Adrenal gland (tissue), 12 donors: ENCODE data around the gene PIGS. TPM values are rescaled to one million over a fixed set of nuclear protein-coding genes. Genes with fewer than 3 reads are reported as not detected.

ENCODE experiments used
- DNase-seq, 7 donors: peaks; one replicate each; pipeline ENCODE4 v3.0.0-alpha.2; 2019 to 2020
- H3K27ac ChIP-seq, 5 donors: fragments of 200-600 bp; sonication (generic) in 4 of 5; 1 replicate in 3 of 5; 2 replicates in 2 of 5; pipeline versions ENCODE4 v1.5.1 to v1.8.0; 2016 to 2020; ENCODE audit warnings: mild to moderate bottlenecking in 1 of 5
- H3K27me3 ChIP-seq: fragments of 200-600 bp; 2 replicates; pipeline ENCODE4 v1.8.0; 2021
- H3K36me3 ChIP-seq, 2 donors: fragments of 200-600 bp; replicated peaks in 1 of 2; 1 replicate in 1 of 2; 2 replicates in 1 of 2; pipeline versions ENCODE4 v1.5.1 to v1.8.0; 2018 to 2022
- H3K4me1 ChIP-seq, 2 donors: fragments of 200-600 bp; replicated peaks in 1 of 2; 1 replicate in 1 of 2; 2 replicates in 1 of 2; pipeline versions ENCODE4 v1.5.1 to v1.8.0; 2018 to 2021
- H3K4me3 ChIP-seq, 4 donors: fragments of 200-600 bp; sonication (generic) in 3 of 4; one replicate each; pipeline ENCODE4 v1.5.1; 2016 to 2018
- H3K9me3 ChIP-seq, 3 donors: fragments of 200-600 bp; sonication (generic) in 1 of 3; replicated peaks in 1 of 3; 1 replicate in 2 of 3; 2 replicates in 1 of 3; pipeline versions ENCODE4 v1.5.1 to v1.8.0; 2016 to 2021
- POLR2A ChIP-seq, 2 donors: fragments of 450-650 bp; IDR thresholded peaks; one replicate each; pipeline ENCODE4 v1.6.1; 2017; ENCODE audit warnings: antibody characterized with exemption in 2 of 2, mild to moderate bottlenecking in 2 of 2, moderate library complexity in 1 of 2
- WGBS, 4 donors: extraction: QIAGEN DNeasy Blood & Tissue Kit in 2 of 4; methylation state at CpG; one replicate each; pipeline versions ENCODE4 v1.1.5 to v1.1.7; 2013 to 2017; 5-methylcytosine and 5-hydroxymethylcytosine counted together
- intact Hi-C, 2 donors: fragments of 100-400 bp; cut with DNase I; formaldehyde crosslinking; loops; one replicate each; pipeline versions ENCODE4 v1.14.1 to v1.15.0; 2022 to 2023
- polyA plus RNA-seq, 3 donors: library from polyadenylated mRNA; stranded (reverse); fragments of 200-250 nt in 2 of 3; fragments of 350-450 nt in 1 of 3; fragmentation: Illumina TruSeq in 1 of 3; extraction: RNeasy Lipid Tissue Mini Kit (QIAGEN cat#74804) in 1 of 3; gene quantifications; one replicate each; pipeline ENCODE4 v1.2.3, GENCODE V29; 2013 to 2014
- total RNA-seq, 9 donors: library from RNA; depleted of rRNA in 4 of 9; stranded (reverse); fragments of >200 nt in 4 of 9; fragments of 120-200 nt in 1 of 9; fragmentation: NEBNext Ultra II Directional in 1 of 9; extraction: Animal tissue kit (Norgen Biotek cat#: 25700) in 1 of 9; gene quantifications; one replicate each; pipeline versions ENCODE4 v1.1.0 to v1.2.4, GENCODE V29; 2013 to 2023
- TF ChIP-seq, protein P1 (sequence below), 6 experiments: fragments of 450-650 bp in 4 of 6; fragments of 200-600 bp in 2 of 6; sonication (generic) in 1 of 6; IDR thresholded peaks; 1 replicate in 5 of 6; 2 replicates in 1 of 6; pipeline versions ENCODE4 v1.5.1 to v1.8.0; 2016 to 2021; ENCODE audit warnings: antibody characterized with exemption in 6 of 6, mild to moderate bottlenecking in 2 of 6, moderate library complexity in 1 of 6
- donor health status: healthy with polysubstance abuse.
- donor health status: Bipolar disorder and iron deficiency.
- donor health status: DM: yes; HTN: yes; CAD: no.
- donor health status: DM: no; HTN: no; CAD: no.
- donor health status: DM: no; HTN: no; CAD: no.
- donor health status: DM: yes; HTN: yes; CAD: no.

PIGS gene
- total and polyA plus RNA-seq, 12 donors: 9.2 to 73.0 (median 55.6) TPM

GRCh38 chr17:28518132-28518531, 53.2 kb downstream of the PIGS start:
- 66 to 77% (median 70%) methylated on average over 6 of the region's 6 CpGs for WGBS, 4 donors
- no peak overlapping the region for H3K4me3 ChIP-seq
- no peaks in the 10 kb centered on the region for H3K4me1 ChIP-seq
- H3K9me3 ChIP-seq: no peaks in the 10 kb centered on the region
- H3K27ac ChIP-seq: no peak overlapping the region
- H3K36me3 ChIP-seq: no peaks in the 10 kb centered on the region
- no peak for DNase-seq
- no peak for TF ChIP-seq POLR2A (IDR thresholded peaks at IDR 0.05)
- TF ChIP-seq, protein P1, sequence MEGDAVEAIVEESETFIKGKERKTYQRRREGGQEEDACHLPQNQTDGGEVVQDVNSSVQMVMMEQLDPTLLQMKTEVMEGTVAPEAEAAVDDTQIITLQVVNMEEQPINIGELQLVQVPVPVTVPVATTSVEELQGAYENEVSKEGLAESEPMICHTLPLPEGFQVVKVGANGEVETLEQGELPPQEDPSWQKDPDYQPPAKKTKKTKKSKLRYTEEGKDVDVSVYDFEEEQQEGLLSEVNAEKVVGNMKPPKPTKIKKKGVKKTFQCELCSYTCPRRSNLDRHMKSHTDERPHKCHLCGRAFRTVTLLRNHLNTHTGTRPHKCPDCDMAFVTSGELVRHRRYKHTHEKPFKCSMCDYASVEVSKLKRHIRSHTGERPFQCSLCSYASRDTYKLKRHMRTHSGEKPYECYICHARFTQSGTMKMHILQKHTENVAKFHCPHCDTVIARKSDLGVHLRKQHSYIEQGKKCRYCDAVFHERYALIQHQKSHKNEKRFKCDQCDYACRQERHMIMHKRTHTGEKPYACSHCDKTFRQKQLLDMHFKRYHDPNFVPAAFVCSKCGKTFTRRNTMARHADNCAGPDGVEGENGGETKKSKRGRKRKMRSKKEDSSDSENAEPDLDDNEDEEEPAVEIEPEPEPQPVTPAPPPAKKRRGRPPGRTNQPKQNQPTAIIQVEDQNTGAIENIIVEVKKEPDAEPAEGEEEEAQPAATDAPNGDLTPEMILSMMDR (IDR thresholded peaks at IDR 0.05): no peak
- H3K27me3 ChIP-seq: no peaks in the 10 kb centered on the region
- intact Hi-C loops: no loop called here

GRCh38 chr17:28515518-28515917, 55.8 kb downstream of the PIGS start:
- 90 to 100% (median 90%) methylated on average over 1 of the region's 1 CpG for WGBS, 4 donors
- H3K4me3 ChIP-seq: no peak overlapping the region
- no peaks in the 10 kb centered on the region for H3K4me1 ChIP-seq
- H3K36me3 ChIP-seq: no peaks in the 10 kb centered on the region
- H3K27ac ChIP-seq: no peak overlapping the region
- peaks cover 4% of the 10 kb centered on the region for H3K27me3 ChIP-seq
- intact Hi-C loops: no loop called here
- no peaks in the 10 kb centered on the region for H3K9me3 ChIP-seq
- no peak for DNase-seq
- no peak for TF ChIP-seq POLR2A (IDR thresholded peaks at IDR 0.05)
- TF ChIP-seq, protein P1 (IDR thresholded peaks at IDR 0.05): no peak

- no peak for TF ChIP-seq POLR2A (IDR thresholded peaks at IDR 0.05)
- TF ChIP-seq, protein P1 (IDR thresholded peaks at IDR 0.05): no peak
- Histone ChIP-seq H3K9me3 (no peaks in the 10 kb centered on the region), H3K27me3 (peaks cover 6% of the 10 kb centered on the region), H3K4me1 (no peaks in the 10 kb centered on the region), H3K4me3 (no peak overlapping the region), H3K36me3 (no peaks in the 10 kb centered on the region), H3K27ac (no peak overlapping the region)
- intact Hi-C loops: no loop called here
- no peak for DNase-seq
- WGBS, 4 donors: 55 to 77% (median 66%) methylated on average over 3 to 16 of the region's 16 CpGs
Observed at GRCh38 chr17:28514561-28515002, 56.7 kb downstream of the PIGS start.

GRCh38 chr17:28513476-28513875, 57.8 kb downstream of the PIGS start:
- intact Hi-C loops: no loop called here
- Histone ChIP-seq H3K9me3 (no peaks in the 10 kb centered on the region), H3K4me3 (no peak overlapping the region), H3K27me3 (peaks cover 9% of the 10 kb centered on the region), H3K36me3 (no peaks in the 10 kb centered on the region), H3K27ac (no peak overlapping the region), H3K4me1 (no peaks in the 10 kb centered on the region)
- TF ChIP-seq, protein P1 (IDR thresholded peaks at IDR 0.05): no peak
- no peak for TF ChIP-seq POLR2A (IDR thresholded peaks at IDR 0.05)
- no peak for DNase-seq
- WGBS, 4 donors: 55 to 72% (median 66%) methylated on average over 5 to 7 of the region's 7 CpGs
